Caco-2 (cell line): ENCODE data around the gene TPBG. TPM values are rescaled to one million over a fixed set of nuclear protein-coding genes. Genes with fewer than 3 reads are reported as not detected.
"Not testable (repeated sequence)": the region's sequence is repeated elsewhere in the genome, so short reads cannot be mapped to it uniquely, and the experiment has no call there.

Experiments used
- BruUV-seq: library from RNA; stranded (reverse); fragments of 400-500 nt; replicated peaks from 2 replicates; lab custom pipeline; 2021; lab: Mats Ljungman, UMichigan
- CTCF ChIA-PET: fragments of 300-600 bp; sonication (Branson Sonifier 250); formaldehyde crosslinking; loops from one replicate; lab custom pipeline; 2022; ENCODE audit warnings: antibody characterized with exemption; lab: Charles Lee
- POLR2A ChIA-PET: fragments of 300-600 bp; sonication (Branson Sonifier 250); formaldehyde crosslinking; loops from one replicate; lab custom pipeline; 2022; ENCODE audit warnings: antibody characterized with exemption; lab: Charles Lee
- DNase-seq, 2 experiments: peaks; one replicate each; pipeline versions ENCODE4 v3.0.0 to v3.0.0-alpha.2; 2020 to 2022
- H3K27me3 ChIP-seq: replicated peaks from 2 replicates; pipeline ENCODE4 v1.6.0; 2011; ENCODE audit warnings: low read length; ENCODE audit not compliant: control insufficient read depth, insufficient read depth
- H3K36me3 ChIP-seq: 2 replicates; pipeline ENCODE4 v1.5.1; 2011; ENCODE audit warnings: low read length; ENCODE audit not compliant: control insufficient read depth, insufficient read depth
- H3K4me1 ChIP-seq: fragments of 250-450 bp; sonication (Bioruptor Pico); 2 replicates; pipeline ENCODE4 v1.5.1; 2020; ENCODE audit warnings: mild to moderate bottlenecking
- H3K4me3 ChIP-seq: 2 replicates; pipeline ENCODE4 v1.5.1; 2011; ENCODE audit warnings: low read depth, mild to moderate bottlenecking, control low read depth, low read length
- H3K9me3 ChIP-seq: fragments of 250-450 bp; sonication (Bioruptor Pico); 2 replicates; pipeline ENCODE4 v1.5.1; 2020; ENCODE audit warnings: mild to moderate bottlenecking, moderate library complexity
- H3K27ac Mint-ChIP-seq: one replicate; pipeline ENCODE4 v1.8.0; 2022; ENCODE audit warnings: mixed read lengths; ENCODE audit not compliant: unreplicated experiment
- H3K27me3 Mint-ChIP-seq: one replicate; pipeline ENCODE4 v1.8.0; 2022; ENCODE audit warnings: mixed read lengths; ENCODE audit not compliant: insufficient read depth, unreplicated experiment
- H3K36me3 Mint-ChIP-seq: one replicate; pipeline ENCODE4 v1.8.0; 2022; ENCODE audit warnings: mild to moderate bottlenecking, mixed read lengths; ENCODE audit not compliant: insufficient read depth, unreplicated experiment
- H3K4me1 Mint-ChIP-seq: one replicate; pipeline ENCODE4 v1.8.0; 2022; ENCODE audit warnings: low read depth, mixed read lengths; ENCODE audit not compliant: unreplicated experiment
- H3K4me3 Mint-ChIP-seq: one replicate; pipeline ENCODE4 v1.8.0; 2022; ENCODE audit warnings: mild to moderate bottlenecking, moderate library complexity, mixed read lengths; ENCODE audit not compliant: unreplicated experiment
- H3K9me3 Mint-ChIP-seq: one replicate; pipeline ENCODE4 v1.8.0; 2022; ENCODE audit warnings: mixed read lengths; ENCODE audit not compliant: unreplicated experiment
- intact Hi-C: fragments of 100-400 bp; cut with micrococcal nuclease; formaldehyde crosslinking; loops from one replicate; pipeline ENCODE4 v1.10.0; 2022; ENCODE audit not compliant: unreplicated experiment
- total RNA-seq: library from RNA; stranded (reverse); gene quantifications from 2 replicates; pipeline ENCODE4 v1.2.3, GENCODE V29; 2022
- TF ChIP-seq, protein P1 (sequence below), 2 experiments: fragments of 200-600 bp in 1 of 2; IDR thresholded peaks; 1 replicate in 1 of 2; 2 replicates in 1 of 2; pipeline versions ENCODE4 v1.5.1 to v1.8.0; 2011 to 2022; ENCODE audit warnings: antibody characterized with exemption in 1 of 2, control low read depth in 1 of 2, inconsistent platforms in 1 of 2, low read depth in 1 of 2, low read length in 1 of 2, mild to moderate bottlenecking in 1 of 2, moderate library complexity in 1 of 2; ENCODE audit not compliant: insufficient read depth in 1 of 2, severe bottlenecking in 1 of 2, unreplicated experiment in 1 of 2

TPBG gene
- total RNA-seq, 1 experiment from 2014 or later, result 4.0 TPM

DNA sequence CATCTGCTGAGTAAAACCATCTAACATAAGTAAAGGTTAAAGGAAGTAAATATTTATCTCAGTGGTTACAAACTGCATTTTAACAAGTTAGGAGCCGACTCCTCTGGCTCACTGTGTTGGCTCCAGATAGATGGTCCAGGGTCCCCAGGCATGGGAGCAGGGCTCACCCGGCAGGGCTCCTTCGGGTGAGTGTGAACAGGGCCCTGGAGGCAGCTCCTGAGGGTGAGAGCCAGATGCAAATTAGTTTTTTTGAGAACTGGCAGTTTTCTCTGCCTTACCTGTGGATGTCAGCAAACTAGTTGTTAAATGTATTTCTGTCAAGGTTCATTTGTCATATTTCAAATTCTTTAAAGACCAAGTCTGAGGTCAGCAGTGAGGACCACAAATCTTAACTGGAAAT is 21.5 kb downstream of the TPBG start:
- Mint-ChIP-seq H3K9me3 (no peaks in the 10 kb centered on the region), H3K36me3 (no peaks in the 10 kb centered on the region), H3K4me3 (no peak overlapping the region), H3K27ac (no peak overlapping the region), H3K4me1 (no peaks in the 10 kb centered on the region), H3K27me3 (no peaks in the 10 kb centered on the region)
- ChIA-PET POLR2A (no interaction called here), CTCF (no interaction called here)
- intact Hi-C loops, result no loop called here
- Histone ChIP-seq H3K36me3 (no peaks in the 10 kb centered on the region), H3K4me3 (no peak overlapping the region), H3K4me1 (no peaks in the 10 kb centered on the region), H3K9me3 (no peaks in the 10 kb centered on the region), H3K27me3 (no peaks in the 10 kb centered on the region)
- TF ChIP-seq, protein P1, sequence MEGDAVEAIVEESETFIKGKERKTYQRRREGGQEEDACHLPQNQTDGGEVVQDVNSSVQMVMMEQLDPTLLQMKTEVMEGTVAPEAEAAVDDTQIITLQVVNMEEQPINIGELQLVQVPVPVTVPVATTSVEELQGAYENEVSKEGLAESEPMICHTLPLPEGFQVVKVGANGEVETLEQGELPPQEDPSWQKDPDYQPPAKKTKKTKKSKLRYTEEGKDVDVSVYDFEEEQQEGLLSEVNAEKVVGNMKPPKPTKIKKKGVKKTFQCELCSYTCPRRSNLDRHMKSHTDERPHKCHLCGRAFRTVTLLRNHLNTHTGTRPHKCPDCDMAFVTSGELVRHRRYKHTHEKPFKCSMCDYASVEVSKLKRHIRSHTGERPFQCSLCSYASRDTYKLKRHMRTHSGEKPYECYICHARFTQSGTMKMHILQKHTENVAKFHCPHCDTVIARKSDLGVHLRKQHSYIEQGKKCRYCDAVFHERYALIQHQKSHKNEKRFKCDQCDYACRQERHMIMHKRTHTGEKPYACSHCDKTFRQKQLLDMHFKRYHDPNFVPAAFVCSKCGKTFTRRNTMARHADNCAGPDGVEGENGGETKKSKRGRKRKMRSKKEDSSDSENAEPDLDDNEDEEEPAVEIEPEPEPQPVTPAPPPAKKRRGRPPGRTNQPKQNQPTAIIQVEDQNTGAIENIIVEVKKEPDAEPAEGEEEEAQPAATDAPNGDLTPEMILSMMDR (IDR thresholded peaks at IDR 0.05; ENCODE audit: insufficient read depth in 1 of 2, low read depth in 1 of 2, low read length in 1 of 2, severe bottlenecking in 1 of 2, unreplicated experiment in 1 of 2), result no peak
- BruUV-seq, result no TSS peak
- DNase-seq, result no peak

DNA sequence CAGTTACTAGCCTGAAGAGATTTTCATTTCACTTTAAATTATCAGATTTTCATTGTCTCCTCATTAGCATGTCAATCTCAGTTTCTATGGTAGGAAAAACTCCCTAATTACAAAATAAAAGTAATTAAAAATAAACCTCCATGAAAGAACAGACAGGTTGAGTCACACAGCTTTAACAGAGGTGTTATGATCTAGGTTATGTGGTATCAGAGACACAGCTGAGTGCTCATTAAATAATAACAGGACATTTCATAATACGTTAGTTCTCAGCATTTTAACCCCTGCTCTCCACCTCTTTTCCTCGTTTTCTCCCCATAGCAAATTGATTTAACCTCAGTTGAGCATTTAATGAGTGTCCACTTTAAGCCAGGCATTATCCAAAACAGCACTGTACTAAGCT is 21.9 kb downstream of the TPBG start:
- TF ChIP-seq, protein P1 (IDR thresholded peaks at IDR 0.05; ENCODE audit: insufficient read depth in 1 of 2, low read depth in 1 of 2, low read length in 1 of 2, severe bottlenecking in 1 of 2, unreplicated experiment in 1 of 2), result no peak
- Mint-ChIP-seq H3K4me3 (no peak overlapping the region), H3K27ac (no peak overlapping the region), H3K9me3 (no peaks in the 10 kb centered on the region), H3K36me3 (no peaks in the 10 kb centered on the region), H3K27me3 (no peaks in the 10 kb centered on the region), H3K4me1 (no peaks in the 10 kb centered on the region)
- no peaks in the 10 kb centered on the region for H3K9me3 ChIP-seq
- POLR2A ChIA-PET, result no interaction called here
- no peaks in the 10 kb centered on the region for H3K4me1 ChIP-seq
- intact Hi-C loops, result no loop called here
- CTCF ChIA-PET, result no interaction called here
- no peaks in the 10 kb centered on the region for H3K36me3 ChIP-seq
- no peak for DNase-seq
- no peak overlapping the region for H3K4me3 ChIP-seq
- H3K27me3 ChIP-seq, result no peaks in the 10 kb centered on the region
- BruUV-seq, result no TSS peak

DNA sequence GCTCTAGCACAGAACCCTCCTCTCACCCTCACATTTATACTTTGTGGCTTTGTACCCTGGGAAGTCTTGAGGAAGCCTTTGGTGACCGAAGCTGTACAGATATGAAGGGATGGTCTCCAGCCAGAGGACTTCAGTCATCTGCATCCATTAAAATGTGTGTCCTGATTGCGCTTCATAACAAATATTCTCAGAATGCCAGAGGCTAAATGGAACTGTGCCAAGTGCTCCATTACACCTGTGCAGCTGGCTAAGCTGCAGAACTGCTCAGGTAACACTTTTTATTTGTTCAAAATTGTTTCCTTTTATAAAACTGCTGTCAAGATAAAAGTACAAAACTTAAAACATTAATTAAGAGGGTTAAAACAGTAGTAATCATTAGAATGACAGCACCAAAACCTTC is 22.3 kb downstream of the TPBG start:
- no peaks in the 10 kb centered on the region for H3K27me3 Mint-ChIP-seq
- BruUV-seq, result no TSS peak
- TF ChIP-seq, protein P1 (IDR thresholded peaks at IDR 0.05; ENCODE audit: insufficient read depth in 1 of 2, low read depth in 1 of 2, low read length in 1 of 2, severe bottlenecking in 1 of 2, unreplicated experiment in 1 of 2), result no peak
- no peak overlapping the region for H3K27ac Mint-ChIP-seq
- no peaks in the 10 kb centered on the region for H3K4me1 Mint-ChIP-seq
- POLR2A ChIA-PET, result no interaction called here
- H3K4me3 ChIP-seq, result no peak overlapping the region
- H3K27me3 ChIP-seq, result no peaks in the 10 kb centered on the region
- intact Hi-C loops, result no loop called here
- H3K36me3 Mint-ChIP-seq, result no peaks in the 10 kb centered on the region
- no peaks in the 10 kb centered on the region for H3K36me3 ChIP-seq
- H3K4me1 ChIP-seq, result no peaks in the 10 kb centered on the region
- no peaks in the 10 kb centered on the region for H3K9me3 ChIP-seq
- CTCF ChIA-PET, result no interaction called here
- DNase-seq, result no peak
- no peak overlapping the region for H3K4me3 Mint-ChIP-seq
- H3K9me3 Mint-ChIP-seq, result no peaks in the 10 kb centered on the region

DNA sequence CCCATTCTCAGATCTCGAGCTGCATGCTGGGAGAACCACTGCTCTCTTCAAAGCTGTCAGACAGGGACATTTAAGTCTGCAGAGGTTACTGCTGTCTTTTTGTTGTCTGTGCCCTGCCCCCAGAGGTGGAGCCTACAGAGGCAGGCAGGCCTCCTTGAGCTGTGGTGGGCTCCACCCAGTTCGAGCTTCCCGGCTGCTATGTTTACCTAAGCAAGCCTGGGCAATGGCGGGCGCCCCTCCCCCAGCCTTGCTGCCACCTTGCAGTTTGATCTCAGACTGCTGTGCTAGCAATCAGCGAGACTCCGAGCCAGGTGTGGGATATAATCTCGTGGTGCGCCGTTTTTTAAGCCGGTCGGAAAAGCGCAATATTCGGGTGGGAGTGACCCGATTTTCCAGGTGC is 31.2 kb downstream of the TPBG start:
- not testable (repeated sequence) for BruUV-seq

More for the DNA sequence above, 31.2 kb downstream of the TPBG start:
- DNase-seq, POLR2A ChIA-PET, H3K27me3 Mint-ChIP-seq, H3K9me3 Mint-ChIP-seq, intact Hi-C loops, H3K9me3 ChIP-seq, H3K27me3 ChIP-seq, H3K36me3 Mint-ChIP-seq, H3K36me3 ChIP-seq, H3K27ac Mint-ChIP-seq, CTCF ChIA-PET, H3K4me3 ChIP-seq, H3K4me1 ChIP-seq, H3K4me3 Mint-ChIP-seq, H3K4me1 Mint-ChIP-seq: not testable (repeated sequence)
